AG09319 (cell line): ENCODE results near the gene FBXW7.

ENCODE experiments used
- DNase-seq: peaks from one replicate; pipeline ENCODE4 v3.0.0-alpha.2; 2010; ENCODE audit warnings: low read depth; ENCODE audit errors: extremely low read depth
- CTCF ChIP-seq: IDR thresholded peaks from 2 replicates; pipeline ENCODE4 v1.5.1; 2011; ENCODE audit warnings: low read depth, mild to moderate bottlenecking, inconsistent platforms, low read length, moderate library complexity

Gene FBXW7

GRCh38 chr4:152486429-152487389, 49.2 kb downstream of the FBXW7 start:
- no peak for TF ChIP-seq CTCF
- DNase-seq, result no peak

GRCh38 chr4:152485726-152486276, 50.1 kb downstream of the FBXW7 start:
- DNase-seq, result no peak
- no peak for TF ChIP-seq CTCF

GRCh38 chr4:152482211-152482610, 53.7 kb downstream of the FBXW7 start:
- no peak for TF ChIP-seq CTCF

GRCh38 chr4:152480901-152481300, 55.0 kb downstream of the FBXW7 start:
- no peak for DNase-seq
- TF ChIP-seq CTCF, result no peak

More at GRCh38 chr4:152482211-152482610, 53.7 kb downstream of the FBXW7 start:
- no peak for DNase-seq

GRCh38 chr4:152480326-152480725, 55.6 kb downstream of the FBXW7 start:
- DNase-seq, result no peak

GRCh38 chr4:152479428-152480026, 56.4 kb downstream of the FBXW7 start:
- TF ChIP-seq CTCF, result no peak
- no peak for DNase-seq

More at GRCh38 chr4:152480326-152480725, 55.6 kb downstream of the FBXW7 start:
- no peak for TF ChIP-seq CTCF
